GM19438 (cell line): ENCODE measurements around the gene SLC13A3.
"Not testable (repeated sequence)": the region's sequence is repeated elsewhere in the genome, so short reads cannot be mapped to it uniquely, and the experiment has no call there.

Source experiments
- ATAC-seq: cut with Tn5 transposase; IDR thresholded peaks from one replicate; pipeline ENCODE4 v1.9.1; 2021; ENCODE audit warnings: low read depth; ENCODE audit not compliant: unreplicated experiment

Gene SLC13A3

GRCh38 chr20:46681032-46681854, 30.0 kb upstream of the SLC13A3 start:
- ATAC-seq = no peak

DNA sequence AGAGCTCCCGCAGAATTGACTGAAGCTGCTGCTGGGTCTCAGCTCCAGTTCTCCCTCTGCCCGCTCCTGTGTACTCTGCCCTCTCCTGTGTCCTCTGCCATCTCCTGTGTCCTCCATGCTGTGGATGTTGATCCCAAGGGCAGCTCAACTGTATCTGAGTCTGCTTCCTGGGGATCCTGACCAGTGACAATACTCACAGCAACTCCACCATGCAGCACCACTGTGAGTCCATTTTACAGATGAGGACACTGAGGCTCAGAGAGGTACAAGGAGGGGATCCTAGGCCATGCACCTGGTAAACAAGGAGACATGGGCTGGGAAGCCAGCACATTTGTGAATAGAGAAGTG, 29.4 kb upstream of the SLC13A3 start:
- no peak for ATAC-seq

GRCh38 chr20:46678516-46678915, 27.3 kb upstream of the SLC13A3 start:
- ATAC-seq = no peak

GRCh38 chr20:46677608-46678007, 26.3 kb upstream of the SLC13A3 start:
- no peak for ATAC-seq

DNA sequence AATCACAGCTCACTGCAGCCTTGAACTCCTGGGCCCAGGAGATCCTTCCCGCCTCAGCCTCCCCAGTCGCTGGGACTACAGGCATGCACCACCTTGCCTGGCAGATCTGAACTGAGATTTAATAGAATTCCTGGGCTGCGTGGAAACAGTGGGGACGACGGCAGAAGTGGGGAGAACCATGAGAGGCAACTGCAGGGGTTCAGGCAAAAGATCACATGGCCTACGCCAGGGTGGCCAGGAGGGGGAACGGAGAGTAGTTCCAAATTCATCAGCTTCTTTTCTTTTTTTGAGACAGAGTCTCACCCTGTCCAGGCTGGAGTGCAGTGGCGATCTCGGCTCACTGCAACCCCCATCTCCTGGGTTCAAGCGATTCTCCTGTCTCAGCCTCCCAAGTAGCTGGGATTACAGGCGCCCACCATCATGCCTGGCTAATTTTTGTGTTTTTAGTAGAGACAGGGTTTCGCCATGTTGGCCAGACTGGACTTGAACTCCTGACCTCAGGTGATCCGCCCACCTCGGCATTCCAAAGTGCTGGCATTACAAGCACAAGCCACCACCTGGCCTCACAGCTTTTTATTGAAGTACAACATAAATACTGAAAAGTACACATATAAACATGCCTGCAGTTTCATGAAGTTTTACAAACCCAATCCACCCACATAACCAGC, 25.5 kb upstream of the SLC13A3 start:
- not testable (repeated sequence) for ATAC-seq

- no peak for ATAC-seq
These were observed 23.2 kb upstream of the SLC13A3 start for GRCh38 chr20:46674253-46675083.

DNA sequence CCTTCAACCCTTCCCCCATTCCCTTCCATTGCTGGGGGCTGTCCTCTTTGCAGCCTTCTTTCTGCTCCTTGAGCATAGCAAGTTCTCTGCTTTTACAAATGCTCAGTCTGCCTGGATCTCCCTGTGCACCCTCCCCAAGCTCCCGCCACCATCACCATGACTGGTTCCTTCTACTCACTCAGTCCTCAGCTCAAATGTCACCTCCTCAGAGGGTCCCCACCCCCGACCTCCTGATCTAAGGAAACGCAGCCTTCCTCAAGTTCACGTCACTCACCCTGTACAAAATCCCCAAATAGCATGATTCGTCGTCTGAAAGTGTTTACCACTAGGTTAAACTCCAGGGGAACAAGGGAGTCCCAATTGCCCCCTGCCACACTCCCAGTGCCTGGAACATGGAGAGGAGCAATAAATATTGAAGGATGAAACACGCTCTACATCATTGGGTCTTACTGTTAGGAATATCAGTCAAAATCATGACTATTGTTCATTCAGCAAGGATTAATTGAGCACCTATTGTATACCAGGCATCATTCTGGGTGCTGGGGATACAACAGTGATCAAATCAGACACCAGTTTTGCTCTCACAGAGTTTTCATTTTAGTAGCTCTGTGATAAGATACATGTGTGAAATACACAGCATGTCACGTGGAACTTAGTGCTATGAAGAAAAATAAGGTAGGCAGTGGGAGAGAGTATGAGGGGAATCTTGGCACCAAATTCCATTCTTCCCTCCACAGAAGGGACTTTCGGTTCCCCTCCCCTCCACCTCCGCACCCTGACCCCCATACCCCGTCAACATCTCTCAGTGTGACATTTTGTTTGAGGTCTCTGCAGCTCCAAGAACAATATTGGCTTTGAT, 22.4 kb upstream of the SLC13A3 start:
- no peak for ATAC-seq

DNA sequence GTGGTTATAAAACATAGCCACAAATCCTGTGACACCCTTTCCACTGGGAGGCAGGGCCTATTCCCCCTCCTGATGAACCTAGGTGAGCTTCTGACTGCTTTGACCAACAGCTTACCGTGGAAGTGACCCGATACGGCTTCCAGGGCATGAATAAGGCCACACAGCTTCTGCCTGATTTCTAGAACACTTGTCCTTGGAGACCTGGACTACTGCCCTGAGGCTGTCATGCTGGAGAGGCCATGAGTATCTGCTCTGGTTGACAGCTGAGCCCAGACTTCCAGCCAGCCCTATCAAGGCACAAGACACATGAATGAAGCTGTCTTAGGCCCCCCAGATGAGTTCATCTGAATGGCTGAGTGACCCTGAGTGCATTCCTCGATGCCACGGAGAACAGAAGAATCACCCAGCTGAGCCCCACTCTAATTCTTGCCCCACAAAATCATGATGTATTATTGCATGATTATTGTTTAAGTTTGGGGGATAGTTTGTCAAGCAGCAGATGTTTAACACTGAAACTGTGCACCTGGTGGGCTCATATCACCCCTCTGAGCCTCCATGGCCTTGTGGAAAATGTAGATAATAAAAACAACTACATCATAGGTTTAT, 21.4 kb upstream of the SLC13A3 start:
- no peak for ATAC-seq

GRCh38 chr20:46671866-46672542, 20.7 kb upstream of the SLC13A3 start:
- no peak for ATAC-seq

DNA sequence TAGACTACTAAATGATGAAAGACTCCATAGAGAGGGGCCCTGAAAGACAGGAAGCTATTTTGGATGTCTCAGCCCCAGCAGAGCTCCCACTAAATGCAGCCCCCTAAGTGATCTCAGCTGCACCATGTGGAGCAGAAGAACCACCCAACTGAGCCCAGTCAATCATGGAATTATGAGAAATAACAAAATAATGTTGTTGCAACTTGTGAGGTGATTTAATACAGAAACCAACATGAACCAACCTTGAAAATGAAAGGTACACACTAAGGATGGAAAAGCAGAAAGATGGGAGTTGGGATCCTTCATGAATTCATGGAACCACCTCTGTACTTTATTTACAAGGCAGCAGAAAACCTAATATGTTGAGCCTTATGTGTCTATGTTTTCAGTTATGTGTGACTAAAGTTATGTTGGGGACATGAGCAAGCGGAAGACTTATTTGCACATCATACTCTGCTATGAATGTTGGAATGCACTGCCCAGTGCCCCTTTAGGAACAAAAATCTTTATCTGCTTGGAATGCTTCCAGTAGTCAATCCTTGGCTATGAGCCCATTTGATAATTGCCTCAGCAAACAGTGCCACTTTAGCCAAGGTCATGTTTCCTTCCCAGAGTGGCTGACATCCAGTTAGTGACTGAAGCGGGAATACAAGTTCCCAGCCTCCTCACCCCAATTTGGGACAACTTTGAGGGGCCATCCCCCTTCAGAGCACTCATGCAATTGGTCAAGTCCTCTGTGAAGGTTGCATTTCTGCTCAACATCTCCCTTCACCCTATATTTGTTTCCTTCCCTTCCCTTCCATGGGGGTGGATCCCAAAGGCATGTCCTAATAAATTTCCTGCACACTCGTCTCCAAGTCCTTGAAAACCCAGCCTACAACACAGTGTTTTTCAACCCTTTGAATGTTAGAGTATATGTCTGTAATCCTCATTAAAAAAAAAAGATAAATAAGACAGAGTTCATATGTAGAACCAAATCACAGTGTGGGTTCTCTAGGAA, 19.6 kb upstream of the SLC13A3 start:
- ATAC-seq = no peak

DNA sequence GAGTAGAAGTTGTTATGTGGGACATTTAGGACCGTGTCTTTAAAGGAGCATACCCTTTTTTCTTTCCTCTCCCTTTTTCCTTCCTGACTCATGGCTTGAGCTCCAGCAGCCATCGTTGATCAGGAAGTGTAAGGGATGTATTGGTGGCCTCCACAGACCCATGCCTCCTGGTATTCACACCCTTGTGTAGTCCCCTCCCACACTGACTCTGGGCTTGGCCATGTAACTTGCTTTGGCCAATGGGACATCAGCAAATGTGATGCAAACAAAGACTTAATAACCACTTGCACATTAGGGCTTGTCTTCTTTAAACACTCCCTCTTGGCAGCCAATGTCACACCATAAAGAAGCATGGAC, 18.9 kb upstream of the SLC13A3 start:
- ATAC-seq = no peak

GRCh38 chr20:46666818-46667515, 15.7 kb upstream of the SLC13A3 start:
- ATAC-seq = no peak

- ATAC-seq = no peak
These were observed 15.0 kb upstream of the SLC13A3 start for GRCh38 chr20:46666306-46666705.

- ATAC-seq = no peak
These were observed 14.3 kb upstream of the SLC13A3 start for GRCh38 chr20:46665602-46666001.

DNA sequence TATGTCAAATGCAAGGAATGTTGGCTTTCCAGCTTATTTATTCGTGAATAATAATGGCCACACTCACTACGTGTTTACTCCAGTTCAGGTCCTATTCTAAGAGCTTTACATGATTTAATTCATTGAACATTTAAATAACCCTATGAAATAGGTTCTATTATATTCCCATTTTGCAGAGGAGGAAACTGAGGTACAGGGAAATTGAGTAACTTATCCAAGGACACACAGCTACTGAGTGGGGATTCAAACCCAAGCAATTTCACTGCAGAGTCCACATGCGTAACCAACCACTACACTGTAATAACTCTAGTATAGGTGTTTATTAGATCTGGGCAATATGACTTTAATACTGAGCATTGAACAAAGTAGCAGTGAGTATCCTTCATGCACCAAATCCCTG, 12.3 kb upstream of the SLC13A3 start:
- no peak for ATAC-seq

DNA sequence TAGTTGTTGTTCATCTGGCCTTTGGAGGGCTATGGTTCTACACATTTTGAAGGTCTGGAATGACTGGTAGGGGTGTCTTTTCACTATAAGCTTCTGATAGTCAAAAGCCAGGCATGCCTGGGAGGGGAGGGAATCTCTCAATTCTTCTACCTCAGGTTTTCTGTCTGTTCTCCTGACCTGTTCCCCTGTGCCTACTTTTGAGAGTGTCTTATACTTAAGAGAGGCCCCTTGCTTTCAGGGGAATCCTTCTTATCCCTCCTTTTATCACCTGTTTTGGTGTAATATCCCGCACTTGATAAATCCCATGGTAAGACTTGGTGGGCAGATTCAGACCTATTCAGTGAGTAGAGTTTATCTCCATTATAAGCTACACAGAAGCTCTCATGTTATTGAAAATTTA, 10.4 kb upstream of the SLC13A3 start:
- no peak for ATAC-seq

DNA sequence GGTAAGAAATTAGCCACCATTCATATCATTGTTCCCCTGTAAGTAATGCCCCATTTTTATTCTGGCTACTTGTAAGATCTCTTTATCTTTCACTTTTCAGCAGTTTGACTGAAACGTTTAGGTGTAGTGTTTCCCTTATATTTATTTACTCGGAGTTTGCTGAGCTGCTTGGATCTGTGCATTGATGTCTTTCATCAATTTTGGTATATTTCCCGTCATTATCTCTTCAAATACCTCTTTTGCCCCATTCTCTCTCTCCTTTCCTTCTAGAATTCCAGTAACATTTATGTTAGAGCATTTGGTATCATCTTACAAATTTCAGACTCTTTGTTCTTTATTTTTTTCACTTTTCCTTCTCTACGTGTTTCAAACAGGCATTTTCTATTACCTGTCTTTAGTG, 9.2 kb upstream of the SLC13A3 start:
- ATAC-seq = no peak

GRCh38 chr20:46657618-46658017, 6.4 kb upstream of the SLC13A3 start:
- no peak for ATAC-seq
